H9 (cell line): ENCODE data around the gene VAV2. TPM values are rescaled to one million over a fixed set of nuclear protein-coding genes. Genes with fewer than 3 reads are reported as not detected.

Experiments
- DNase-seq: peaks from one replicate; pipeline ENCODE4 v3.0.0-alpha.2; 2017
- H2AFZ ChIP-seq: one replicate; pipeline ENCODE4 v1.6.1; 2013; ENCODE audit warnings: mild to moderate bottlenecking, low read length, control low read depth, moderate library complexity
- H2AK5ac ChIP-seq: 2 replicates; pipeline ENCODE4 v1.6.1; 2013; ENCODE audit warnings: low read length, control low read depth, mixed read lengths; ENCODE audit not compliant: insufficient read length
- H2BK120ac ChIP-seq: one replicate; pipeline ENCODE4 v1.6.1; 2013; ENCODE audit warnings: low read depth, mild to moderate bottlenecking, low read length, control low read depth, inconsistent platforms; ENCODE audit not compliant: poor library complexity, severe bottlenecking
- H2BK12ac ChIP-seq: 2 replicates; pipeline ENCODE4 v1.6.1; 2013; ENCODE audit warnings: low read length, control low read depth, mixed read lengths, low read depth; ENCODE audit not compliant: insufficient read length
- H2BK15ac ChIP-seq: 2 replicates; pipeline ENCODE4 v1.6.1; 2013; ENCODE audit warnings: low read depth, low read length, control low read depth
- H2BK20ac ChIP-seq: one replicate; pipeline ENCODE4 v1.6.1; 2013; ENCODE audit warnings: low read depth, mild to moderate bottlenecking, low read length, control low read depth, inconsistent platforms; ENCODE audit not compliant: poor library complexity, severe bottlenecking
- H2BK5ac ChIP-seq: 2 replicates; pipeline ENCODE4 v1.6.1; 2013; ENCODE audit warnings: low read length, control low read depth, mixed read lengths; ENCODE audit not compliant: insufficient read length
- H3K14ac ChIP-seq: 2 replicates; pipeline ENCODE4 v1.6.1; 2013; ENCODE audit warnings: low read length, control low read depth; ENCODE audit not compliant: insufficient read depth
- H3K18ac ChIP-seq: 2 replicates; pipeline ENCODE4 v1.6.1; 2013; ENCODE audit warnings: low read depth, mild to moderate bottlenecking, mixed read lengths, low read length, control low read depth; ENCODE audit not compliant: insufficient read length
- H3K23ac ChIP-seq: 2 replicates; pipeline ENCODE4 v1.6.1; 2013; ENCODE audit warnings: low read length, control low read depth, mixed read lengths, low read depth; ENCODE audit not compliant: insufficient read length
- H3K23me2 ChIP-seq: 2 replicates; pipeline ENCODE4 v1.6.1; 2013; ENCODE audit warnings: low read depth, mild to moderate bottlenecking, mixed read lengths, low read length, control low read depth; ENCODE audit not compliant: insufficient read length, poor library complexity, severe bottlenecking
- H3K27ac ChIP-seq: 2 replicates; pipeline ENCODE4 v1.5.1; 2013; ENCODE audit warnings: low read length, control low read depth, mixed read lengths, low read depth; ENCODE audit not compliant: insufficient read length
- H3K27me3 ChIP-seq: 2 replicates; pipeline ENCODE4 v1.6.1; 2013; ENCODE audit warnings: low read length, control low read depth, inconsistent platforms; ENCODE audit not compliant: insufficient read depth
- H3K4ac ChIP-seq: 2 replicates; pipeline ENCODE4 v1.6.1; 2013; ENCODE audit warnings: low read depth, mild to moderate bottlenecking, control low read depth, inconsistent platforms, low read length, moderate library complexity
- H3K4me1 ChIP-seq: 2 replicates; pipeline ENCODE4 v1.6.1; 2013; ENCODE audit warnings: low read length, control low read depth, inconsistent platforms; ENCODE audit not compliant: insufficient read depth
- H3K4me2 ChIP-seq: 2 replicates; pipeline ENCODE4 v1.6.1; 2013; ENCODE audit warnings: low read length, control low read depth, mixed read lengths; ENCODE audit not compliant: insufficient read length, insufficient read depth
- H3K56ac ChIP-seq: 2 replicates; pipeline ENCODE4 v1.6.1; 2013; ENCODE audit warnings: low read depth, mild to moderate bottlenecking, mixed read lengths, low read length, control low read depth; ENCODE audit not compliant: insufficient read length
- H3K79me1 ChIP-seq: 2 replicates; pipeline ENCODE4 v1.6.1; 2013; ENCODE audit warnings: low read depth, mild to moderate bottlenecking, moderate library complexity, low read length, control low read depth, inconsistent platforms; ENCODE audit not compliant: insufficient read depth, poor library complexity, severe bottlenecking
- H3K79me2 ChIP-seq: 2 replicates; pipeline ENCODE4 v1.6.1; 2013; ENCODE audit warnings: low read length, control low read depth, inconsistent platforms; ENCODE audit not compliant: insufficient read depth
- H3K9ac ChIP-seq: 2 replicates; pipeline ENCODE4 v1.6.1; 2013; ENCODE audit warnings: low read length, control low read depth, mixed read lengths; ENCODE audit not compliant: insufficient read length; ENCODE audit errors: extremely low read depth
- H3K9me3 ChIP-seq: one replicate; pipeline ENCODE4 v1.6.1; 2013; ENCODE audit warnings: low read depth, low read length, inconsistent platforms; ENCODE audit not compliant: control insufficient read depth
- H3T11ph ChIP-seq: one replicate; pipeline ENCODE4 v1.6.1; 2013; ENCODE audit warnings: mild to moderate bottlenecking, low read length, control low read depth, inconsistent platforms
- H4K20me1 ChIP-seq: one replicate; pipeline ENCODE4 v1.6.1; 2013; ENCODE audit not compliant: control insufficient read depth, insufficient read length, insufficient read depth
- H4K5ac ChIP-seq: 2 replicates; pipeline ENCODE4 v1.6.1; 2013; ENCODE audit warnings: low read depth, mild to moderate bottlenecking, mixed read lengths, low read length, control low read depth; ENCODE audit not compliant: insufficient read length
- H4K8ac ChIP-seq: replicated peaks from 2 replicates; pipeline ENCODE4 v1.6.1; 2013; ENCODE audit warnings: low read length, control low read depth, mixed read lengths, low read depth; ENCODE audit not compliant: insufficient read length
- H4K91ac ChIP-seq: 2 replicates; pipeline ENCODE4 v1.6.1; 2013; ENCODE audit warnings: low read depth, mild to moderate bottlenecking, moderate library complexity, mixed read lengths, low read length, control low read depth; ENCODE audit not compliant: insufficient read length
- H3K27ac Mint-ChIP-seq, 3 experiments: 2 replicates in 2 of 3; 3 replicates in 1 of 3; pipeline ENCODE4 v1.8.0; 2020 to 2021; ENCODE audit warnings: mixed read lengths in 3 of 3, mild to moderate bottlenecking in 1 of 3, moderate library complexity in 1 of 3
- H3K27me3 Mint-ChIP-seq: 2 replicates; pipeline ENCODE4 v1.8.0; 2021; ENCODE audit warnings: low read depth, mild to moderate bottlenecking, moderate library complexity, mixed read lengths
- H3K36me3 Mint-ChIP-seq, 3 experiments: 2 replicates in 2 of 3; 3 replicates in 1 of 3; pipeline ENCODE4 v1.8.0; 2020 to 2021; ENCODE audit warnings: low read depth in 3 of 3, mixed read lengths in 3 of 3; ENCODE audit not compliant: insufficient read depth in 1 of 3
- H3K4me1 Mint-ChIP-seq, 2 experiments: 2 replicates each; pipeline ENCODE4 v1.8.0; 2020; ENCODE audit warnings: mixed read lengths in 2 of 2
- H3K4me3 Mint-ChIP-seq, 2 experiments: 2 replicates in 1 of 2; 3 replicates in 1 of 2; pipeline ENCODE4 v1.8.0; 2020 to 2021; ENCODE audit warnings: mild to moderate bottlenecking in 2 of 2, mixed read lengths in 2 of 2, moderate library complexity in 1 of 2
- H3K9me3 Mint-ChIP-seq, 2 experiments: 2 replicates in 1 of 2; 3 replicates in 1 of 2; pipeline ENCODE4 v1.8.0; 2020; ENCODE audit warnings: mild to moderate bottlenecking in 2 of 2, mixed read lengths in 2 of 2, moderate library complexity in 1 of 2
- WGBS: extraction: QIAGEN DNeasy Blood & Tissue Kit; methylation state at CpG from one replicate; pipeline ENCODE4 v1.1.7; 2013; ENCODE audit warnings: missing lambda C conversion rate, low lambda C conversion rate, mixed read lengths; ENCODE audit not compliant: insufficient read length; ENCODE audit errors: extremely low coverage; 5-methylcytosine and 5-hydroxymethylcytosine counted together
- total RNA-seq: library from RNA; stranded (reverse); gene quantifications from 2 replicates; pipeline ENCODE4 v1.2.1, GENCODE V29; 2021
- TF ChIP-seq, protein P1 (sequence below): fragments of 200-600 bp; sonication (generic); conservative IDR thresholded peaks from 3 replicates; pipeline ENCODE4 v1.8.0; 2021; ENCODE audit warnings: antibody characterized with exemption, mild to moderate bottlenecking

VAV2 gene
- total RNA-seq, 1 experiment from 2014 or later: 58.7 TPM

DNA sequence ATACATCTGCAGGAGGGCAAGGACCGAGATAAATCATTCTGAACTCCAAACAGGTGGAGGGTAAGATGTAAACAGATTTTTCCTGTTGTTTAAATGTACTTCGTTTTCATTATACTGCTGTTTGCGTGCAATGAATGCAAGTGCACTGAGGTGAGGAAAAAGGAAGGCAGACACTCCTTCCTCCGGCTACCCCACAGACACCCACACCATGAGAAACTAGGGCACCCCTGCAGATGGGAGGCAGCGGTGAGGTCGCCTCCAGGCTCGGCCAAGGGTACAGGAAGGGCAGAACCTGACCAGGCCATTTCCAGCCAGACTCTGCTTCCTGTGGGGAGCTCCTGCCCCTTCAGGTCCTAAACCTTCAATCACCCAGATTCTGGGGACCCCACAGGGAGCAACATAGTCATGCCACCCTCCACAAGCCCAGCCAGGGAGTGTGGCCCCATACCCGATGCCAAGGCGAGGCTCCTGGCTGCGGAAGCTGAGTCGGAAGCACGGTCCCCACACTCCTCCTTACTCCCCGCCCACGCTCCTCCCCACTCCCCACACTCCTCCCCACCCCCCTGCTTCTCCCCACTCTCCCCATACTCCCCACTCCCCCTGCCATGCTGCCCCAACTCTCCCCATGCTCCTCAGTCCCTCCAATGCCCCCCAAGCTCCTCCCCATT is 37.1 kb downstream of the VAV2 start:
- no peaks in the 10 kb centered on the region for H3K9me3 Mint-ChIP-seq
- no CpG with 5 or more reads among the region's 14 CpGs for WGBS
- H3K9me3 ChIP-seq: no peaks in the 10 kb centered on the region
- H3K4ac ChIP-seq: no peak overlapping the region
- no peak overlapping the region for H2BK15ac ChIP-seq
- H4K20me1 ChIP-seq: no peaks in the 10 kb centered on the region
- peaks cover 4% of the 10 kb centered on the region for H3K79me1 ChIP-seq
- H2AFZ ChIP-seq: no peak overlapping the region
- no peak overlapping the region for H4K91ac ChIP-seq
- peaks cover 0 to 8% (median 0%) of the 10 kb centered on the region in 3 experiments; a peak in 2 of 7 replicates for H3K36me3 Mint-ChIP-seq
- no peaks in the 10 kb centered on the region for H3K27me3 Mint-ChIP-seq
- no peak overlapping the region for H3K23ac ChIP-seq
- no peak overlapping the region for H2BK5ac ChIP-seq
- H3K4me1 ChIP-seq: peaks cover 11% of the 10 kb centered on the region; the same call in 1 of the 2 replicates
- H3K4me1 Mint-ChIP-seq: peaks cover 52 to 56% of the 10 kb centered on the region in 2 experiments
- no peak overlapping the region for H3K27ac ChIP-seq
- no peak overlapping the region for H2AK5ac ChIP-seq
- 0 out of 2 replicates have a peak overlapping the region, but pooled peaks have one; percentile 61 for H3K14ac ChIP-seq
- H3K4me2 ChIP-seq: no peak overlapping the region
- H2BK12ac ChIP-seq: no peak overlapping the region
- H2BK120ac ChIP-seq: no peak overlapping the region
- H2BK20ac ChIP-seq: no peak overlapping the region
- H3K18ac ChIP-seq: no peak overlapping the region
- H3K56ac ChIP-seq: no peak overlapping the region
- no peak overlapping the region for H4K8ac ChIP-seq
- H3K79me2 ChIP-seq: peaks cover 2% of the 10 kb centered on the region; the same call in 1 of the 2 replicates
- TF ChIP-seq, protein P1, sequence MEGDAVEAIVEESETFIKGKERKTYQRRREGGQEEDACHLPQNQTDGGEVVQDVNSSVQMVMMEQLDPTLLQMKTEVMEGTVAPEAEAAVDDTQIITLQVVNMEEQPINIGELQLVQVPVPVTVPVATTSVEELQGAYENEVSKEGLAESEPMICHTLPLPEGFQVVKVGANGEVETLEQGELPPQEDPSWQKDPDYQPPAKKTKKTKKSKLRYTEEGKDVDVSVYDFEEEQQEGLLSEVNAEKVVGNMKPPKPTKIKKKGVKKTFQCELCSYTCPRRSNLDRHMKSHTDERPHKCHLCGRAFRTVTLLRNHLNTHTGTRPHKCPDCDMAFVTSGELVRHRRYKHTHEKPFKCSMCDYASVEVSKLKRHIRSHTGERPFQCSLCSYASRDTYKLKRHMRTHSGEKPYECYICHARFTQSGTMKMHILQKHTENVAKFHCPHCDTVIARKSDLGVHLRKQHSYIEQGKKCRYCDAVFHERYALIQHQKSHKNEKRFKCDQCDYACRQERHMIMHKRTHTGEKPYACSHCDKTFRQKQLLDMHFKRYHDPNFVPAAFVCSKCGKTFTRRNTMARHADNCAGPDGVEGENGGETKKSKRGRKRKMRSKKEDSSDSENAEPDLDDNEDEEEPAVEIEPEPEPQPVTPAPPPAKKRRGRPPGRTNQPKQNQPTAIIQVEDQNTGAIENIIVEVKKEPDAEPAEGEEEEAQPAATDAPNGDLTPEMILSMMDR: no peak
- H3K4me3 Mint-ChIP-seq: no peak overlapping the region; a peak in 1 of 5 replicates
- H3K27me3 ChIP-seq: no peaks in the 10 kb centered on the region
- DNase-seq: no peak
- no peaks in the 10 kb centered on the region for H3K23me2 ChIP-seq
- peak overlapping the region; percentile 69 to 91 (median 75); a peak in 5 of 7 replicates for H3K27ac Mint-ChIP-seq
- H4K5ac ChIP-seq: no peak overlapping the region
- no peak overlapping the region for H3T11ph ChIP-seq
- no peak overlapping the region for H3K9ac ChIP-seq
